Measurements from ENCODE around the gene SLC39A7.

GRCh38 chr6:33185190-33185589 is 15.5 kb upstream of the SLC39A7 start:
- TF ChIP-seq POLR2A (IDR thresholded peaks at IDR 0.05; ENCODE audit: low read depth, low read length) (no peak), TAF1 (IDR thresholded peaks at IDR 0.05; ENCODE audit: borderline replicate concordance, low read depth, low read length) (no peak), POLR2AphosphoS5 (IDR thresholded peaks at IDR 0.05; ENCODE audit: low read depth, low read length) (no peak)

Data from GM12892 (cell line).